Neural cell (in vitro differentiated cells): ENCODE measurements around the gene TFRC.

Experiments
- SMC3 ChIP-seq: fragments of 450-650 bp; conservative IDR thresholded peaks from 2 replicates; pipeline ENCODE4 v1.6.1; 2014; ENCODE audit warnings: antibody characterized with exemption, mild to moderate bottlenecking, moderate library complexity; ENCODE audit not compliant: poor library complexity
- TF ChIP-seq, protein P1 (sequence below): fragments of 450-650 bp; IDR thresholded peaks from 2 replicates; pipeline ENCODE4 v1.5.1; 2014; ENCODE audit warnings: antibody characterized with exemption, mild to moderate bottlenecking, moderate library complexity; ENCODE audit not compliant: poor library complexity, severe bottlenecking

DNA sequence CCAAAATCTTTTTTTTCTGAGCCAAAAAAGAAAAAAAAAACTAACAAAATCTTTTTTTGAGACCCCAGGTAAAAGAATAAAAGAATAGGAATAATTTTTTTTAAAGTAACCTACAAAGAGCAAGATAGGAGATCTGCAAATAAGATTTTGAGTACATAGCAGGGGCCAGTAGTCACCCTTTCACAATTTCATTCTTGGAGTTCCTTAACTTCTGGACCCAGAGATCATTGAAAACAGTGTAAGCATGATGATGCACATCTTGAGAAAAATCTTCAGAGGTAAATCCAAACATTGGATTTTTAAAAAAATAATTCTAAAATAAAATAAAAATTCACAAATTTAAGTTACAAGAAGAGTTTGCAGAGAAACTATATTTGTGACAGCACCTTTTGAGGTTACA, 18.8 kb downstream of the TFRC start:
- no peak for TF ChIP-seq SMC3
- TF ChIP-seq, protein P1, sequence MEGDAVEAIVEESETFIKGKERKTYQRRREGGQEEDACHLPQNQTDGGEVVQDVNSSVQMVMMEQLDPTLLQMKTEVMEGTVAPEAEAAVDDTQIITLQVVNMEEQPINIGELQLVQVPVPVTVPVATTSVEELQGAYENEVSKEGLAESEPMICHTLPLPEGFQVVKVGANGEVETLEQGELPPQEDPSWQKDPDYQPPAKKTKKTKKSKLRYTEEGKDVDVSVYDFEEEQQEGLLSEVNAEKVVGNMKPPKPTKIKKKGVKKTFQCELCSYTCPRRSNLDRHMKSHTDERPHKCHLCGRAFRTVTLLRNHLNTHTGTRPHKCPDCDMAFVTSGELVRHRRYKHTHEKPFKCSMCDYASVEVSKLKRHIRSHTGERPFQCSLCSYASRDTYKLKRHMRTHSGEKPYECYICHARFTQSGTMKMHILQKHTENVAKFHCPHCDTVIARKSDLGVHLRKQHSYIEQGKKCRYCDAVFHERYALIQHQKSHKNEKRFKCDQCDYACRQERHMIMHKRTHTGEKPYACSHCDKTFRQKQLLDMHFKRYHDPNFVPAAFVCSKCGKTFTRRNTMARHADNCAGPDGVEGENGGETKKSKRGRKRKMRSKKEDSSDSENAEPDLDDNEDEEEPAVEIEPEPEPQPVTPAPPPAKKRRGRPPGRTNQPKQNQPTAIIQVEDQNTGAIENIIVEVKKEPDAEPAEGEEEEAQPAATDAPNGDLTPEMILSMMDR: no peak
